GM12864 (cell line): ENCODE results near the gene ONECUT3.

Experiments
- DNase-seq: peaks from one replicate; pipeline ENCODE4 v3.0.0-alpha.2; 2011; ENCODE audit warnings: low read depth
- H3K4me3 ChIP-seq: 2 replicates; pipeline ENCODE4 v1.5.1; 2011; ENCODE audit warnings: mild to moderate bottlenecking, low read depth, low read length, control low read depth
- TF ChIP-seq, protein P1 (sequence below): IDR thresholded peaks from 2 replicates; pipeline ENCODE4 v1.5.1; 2011; ENCODE audit warnings: low read depth, mild to moderate bottlenecking, moderate library complexity, low read length, control low read depth, inconsistent platforms; ENCODE audit errors: missing control alignments

ONECUT3 gene

DNA sequence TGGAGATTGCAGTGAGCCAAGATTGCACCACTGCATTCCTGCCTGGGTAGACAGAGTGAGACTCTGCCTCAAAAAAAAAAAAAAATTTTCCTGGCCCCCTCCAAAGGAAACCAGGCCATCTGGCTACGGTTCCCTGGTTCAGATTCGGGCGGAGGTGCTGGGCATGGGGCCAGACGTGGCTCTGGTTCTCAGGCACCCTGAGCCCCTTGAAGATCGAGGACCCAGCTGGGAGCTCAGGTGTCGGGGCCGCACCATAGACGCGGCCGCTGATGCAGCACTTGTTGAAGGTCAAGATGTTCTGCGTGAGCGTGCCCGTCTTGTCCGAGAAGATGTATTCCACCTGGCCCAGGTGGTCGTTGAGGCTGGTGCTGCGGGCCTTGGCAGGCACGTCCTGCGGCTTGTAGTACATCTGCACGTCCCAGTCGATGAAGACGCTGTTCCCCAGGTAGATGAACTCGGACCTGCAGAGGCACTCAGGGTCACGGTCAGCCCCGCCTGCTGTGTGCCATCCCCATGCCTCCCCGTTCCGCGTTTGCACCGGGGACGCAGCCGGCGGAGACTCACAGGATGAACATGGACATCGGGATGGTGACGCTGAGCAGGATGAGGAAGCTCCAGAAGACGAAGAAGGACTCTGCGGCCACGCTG, 46.5 kb downstream of the ONECUT3 start:
- H3K4me3 ChIP-seq = no peak overlapping the region
- TF ChIP-seq, protein P1, sequence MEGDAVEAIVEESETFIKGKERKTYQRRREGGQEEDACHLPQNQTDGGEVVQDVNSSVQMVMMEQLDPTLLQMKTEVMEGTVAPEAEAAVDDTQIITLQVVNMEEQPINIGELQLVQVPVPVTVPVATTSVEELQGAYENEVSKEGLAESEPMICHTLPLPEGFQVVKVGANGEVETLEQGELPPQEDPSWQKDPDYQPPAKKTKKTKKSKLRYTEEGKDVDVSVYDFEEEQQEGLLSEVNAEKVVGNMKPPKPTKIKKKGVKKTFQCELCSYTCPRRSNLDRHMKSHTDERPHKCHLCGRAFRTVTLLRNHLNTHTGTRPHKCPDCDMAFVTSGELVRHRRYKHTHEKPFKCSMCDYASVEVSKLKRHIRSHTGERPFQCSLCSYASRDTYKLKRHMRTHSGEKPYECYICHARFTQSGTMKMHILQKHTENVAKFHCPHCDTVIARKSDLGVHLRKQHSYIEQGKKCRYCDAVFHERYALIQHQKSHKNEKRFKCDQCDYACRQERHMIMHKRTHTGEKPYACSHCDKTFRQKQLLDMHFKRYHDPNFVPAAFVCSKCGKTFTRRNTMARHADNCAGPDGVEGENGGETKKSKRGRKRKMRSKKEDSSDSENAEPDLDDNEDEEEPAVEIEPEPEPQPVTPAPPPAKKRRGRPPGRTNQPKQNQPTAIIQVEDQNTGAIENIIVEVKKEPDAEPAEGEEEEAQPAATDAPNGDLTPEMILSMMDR = no peak
- no peak for DNase-seq

DNA sequence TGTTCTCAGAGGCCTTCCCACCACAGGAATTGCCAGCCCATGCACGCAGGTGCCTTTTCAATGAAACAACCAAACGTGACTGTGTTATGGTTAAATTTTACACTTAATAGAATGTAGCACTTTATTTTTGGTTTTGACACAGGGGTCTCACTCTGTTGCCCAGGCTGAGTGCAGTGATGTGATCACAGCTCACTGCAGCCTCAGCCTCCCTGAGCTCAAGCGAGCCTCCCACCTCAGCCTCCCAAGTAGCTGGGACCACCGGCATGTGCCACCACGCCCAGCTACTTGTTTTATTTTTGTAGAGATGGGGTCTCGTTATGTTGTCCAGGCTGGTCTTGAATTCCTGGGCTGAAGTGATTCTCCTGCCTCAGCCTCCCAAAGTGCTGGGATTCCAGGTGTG, 51.6 kb downstream of the ONECUT3 start:
- no peak for DNase-seq
- no peak overlapping the region for H3K4me3 ChIP-seq
- TF ChIP-seq, protein P1 = no peak

DNA sequence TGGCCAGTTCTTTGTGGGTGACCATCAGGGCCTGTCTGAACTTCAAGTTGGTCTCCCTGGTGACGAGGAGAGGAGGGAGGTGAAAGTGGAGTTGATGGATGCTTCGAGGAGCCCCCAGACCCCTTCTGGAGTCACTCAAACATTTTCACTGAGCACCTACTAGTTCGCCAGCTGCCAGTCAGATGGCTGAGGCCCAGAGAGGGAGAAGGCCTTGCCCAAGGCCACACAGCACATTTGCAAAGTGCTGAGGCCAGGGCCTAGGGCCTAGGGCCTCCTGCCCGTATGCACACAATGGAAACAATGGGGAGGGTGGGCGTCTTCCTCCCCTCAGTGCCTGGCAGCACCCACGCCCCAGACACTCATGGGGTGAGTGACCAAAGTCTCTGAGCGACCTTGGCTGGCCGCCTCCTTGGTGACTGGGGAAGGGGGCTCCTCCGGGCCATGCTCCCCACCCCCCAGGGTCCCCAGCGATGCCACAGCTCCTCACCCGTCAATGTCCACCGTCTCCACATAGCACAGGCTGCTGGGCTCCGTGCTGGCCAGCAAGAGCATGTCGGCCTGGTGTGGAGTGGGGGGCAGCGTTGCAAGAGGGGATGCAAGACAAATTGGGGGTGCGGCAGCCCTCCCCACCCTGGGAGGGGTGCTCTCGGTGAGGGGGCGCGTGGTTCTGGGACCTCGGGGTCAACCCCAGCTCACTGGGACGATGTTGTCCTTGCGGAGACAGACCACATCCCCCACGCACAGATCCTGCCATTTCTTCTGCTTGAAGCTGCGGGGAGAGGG, 52.3 kb downstream of the ONECUT3 start:
- TF ChIP-seq, protein P1 = no peak
- DNase-seq = no peak
- no peak overlapping the region for H3K4me3 ChIP-seq

DNA sequence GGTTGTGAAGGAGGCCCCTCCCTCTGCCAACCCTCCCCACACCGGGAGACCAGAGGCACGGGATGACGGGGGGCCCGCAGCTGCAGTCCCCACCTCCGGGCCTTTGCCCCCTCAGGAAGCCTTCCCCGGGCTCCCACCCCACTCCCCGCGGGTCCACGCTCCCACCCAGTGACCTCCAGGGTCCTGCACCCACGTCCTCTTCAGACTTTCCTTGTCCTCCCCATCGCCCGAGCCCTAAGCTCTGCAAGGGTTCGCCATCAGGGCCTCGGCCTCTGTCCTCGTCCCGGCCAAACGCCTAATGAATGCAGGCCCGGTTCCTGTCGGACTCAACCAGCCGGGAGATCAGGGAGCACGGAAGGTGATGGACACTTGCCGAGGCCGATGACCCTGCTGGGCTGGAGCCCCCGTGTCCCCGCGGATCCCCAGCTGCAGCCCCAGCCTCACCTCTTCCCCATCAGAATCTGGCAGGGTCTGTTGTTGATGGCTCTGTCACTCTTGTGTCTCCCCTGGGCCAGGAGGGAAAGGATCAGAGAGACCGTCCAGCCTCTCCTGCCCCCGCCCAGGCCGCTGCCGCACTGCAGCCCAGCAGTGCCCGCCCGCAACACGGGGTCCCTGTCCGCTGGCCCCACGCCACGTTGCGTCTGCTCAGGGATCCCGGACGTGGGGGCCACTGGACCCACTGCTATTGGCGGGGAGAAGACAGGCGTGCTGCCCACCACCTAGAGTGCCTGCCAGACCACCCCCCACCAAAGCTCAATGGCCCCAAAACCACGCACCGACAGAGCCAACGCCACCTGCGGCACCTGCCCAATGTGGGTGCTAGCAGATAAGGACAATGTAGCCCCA, 53.1 kb downstream of the ONECUT3 start:
- H3K4me3 ChIP-seq = no peak overlapping the region
- TF ChIP-seq, protein P1 = no peak
- no peak for DNase-seq

DNA sequence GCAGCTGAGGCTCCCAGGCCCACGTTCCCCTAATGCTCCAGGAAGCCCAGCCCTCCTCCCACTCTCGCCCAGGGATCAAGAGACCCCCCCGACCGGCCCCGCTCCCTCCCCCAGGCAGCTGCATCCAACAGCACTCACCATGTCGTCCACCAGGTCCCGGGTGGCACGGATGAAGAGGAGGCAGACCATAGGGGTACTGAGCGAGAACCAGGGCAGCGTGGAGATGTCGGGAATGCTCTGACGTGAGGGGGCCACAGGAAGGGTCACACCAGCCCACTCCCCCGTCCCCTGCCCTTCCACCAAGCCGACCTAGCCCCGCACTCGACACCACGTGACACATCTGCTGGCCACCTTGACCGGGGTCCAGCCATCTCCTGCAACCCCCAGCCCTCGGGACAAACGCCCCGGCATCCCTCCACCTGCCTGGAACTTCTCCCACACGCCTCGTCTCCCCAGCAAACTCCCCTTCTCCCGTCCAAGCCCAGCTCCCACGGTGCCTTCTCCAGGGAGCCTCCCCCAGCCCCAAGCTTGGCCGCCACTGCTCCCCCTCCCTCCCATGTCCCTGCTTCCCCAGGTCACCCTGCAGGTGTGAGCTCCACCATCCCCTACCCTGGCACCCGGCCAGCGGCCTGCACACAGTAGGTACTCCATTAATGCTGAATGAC, 53.9 kb downstream of the ONECUT3 start:
- TF ChIP-seq, protein P1 = no peak
- H3K4me3 ChIP-seq = no peak overlapping the region
- no peak for DNase-seq

DNA sequence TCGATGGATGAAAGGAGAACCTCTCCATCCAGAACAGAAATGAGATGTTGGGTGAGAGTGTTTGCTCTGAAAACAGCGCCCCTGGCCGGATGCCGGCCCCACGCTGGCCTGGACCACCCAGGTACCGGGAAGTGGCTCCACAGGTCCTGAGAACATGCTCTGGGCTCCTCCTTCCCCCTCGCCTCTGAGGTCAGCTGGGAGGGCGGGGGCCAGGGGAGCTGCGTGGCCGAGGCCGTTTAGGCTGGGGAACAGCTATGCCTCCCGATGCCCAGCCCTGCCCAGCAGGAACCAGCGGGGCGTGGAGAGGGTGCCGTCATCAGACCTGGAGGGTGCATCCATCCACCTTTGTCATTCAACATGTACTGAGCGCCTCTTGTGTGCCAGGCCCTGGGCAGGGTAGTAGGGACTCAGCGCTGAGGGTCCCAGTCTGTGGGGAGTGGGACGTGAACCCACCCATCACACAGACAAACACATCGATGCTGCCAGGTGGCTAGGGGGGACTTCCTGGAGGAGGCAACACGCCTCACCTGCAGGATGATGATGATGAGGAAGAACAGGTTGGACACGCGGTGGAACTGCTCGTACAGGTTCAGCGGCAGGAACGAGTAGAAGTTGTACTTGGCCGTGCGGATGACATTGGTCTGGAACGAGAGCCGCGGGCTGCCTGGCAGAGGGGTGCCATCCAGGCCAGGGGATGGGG, 54.5 kb downstream of the ONECUT3 start:
- DNase-seq = no peak
- TF ChIP-seq, protein P1 = no peak
- no peak overlapping the region for H3K4me3 ChIP-seq
